HPDE6-E6E7 (cell line): ENCODE results near the gene PLXND1.

Source experiments
- DNase-seq: peaks from one replicate; pipeline ENCODE4 v3.0.0; 2011; ENCODE audit warnings: missing footprints; ENCODE audit errors: extremely low spot score

PLXND1 gene

DNA sequence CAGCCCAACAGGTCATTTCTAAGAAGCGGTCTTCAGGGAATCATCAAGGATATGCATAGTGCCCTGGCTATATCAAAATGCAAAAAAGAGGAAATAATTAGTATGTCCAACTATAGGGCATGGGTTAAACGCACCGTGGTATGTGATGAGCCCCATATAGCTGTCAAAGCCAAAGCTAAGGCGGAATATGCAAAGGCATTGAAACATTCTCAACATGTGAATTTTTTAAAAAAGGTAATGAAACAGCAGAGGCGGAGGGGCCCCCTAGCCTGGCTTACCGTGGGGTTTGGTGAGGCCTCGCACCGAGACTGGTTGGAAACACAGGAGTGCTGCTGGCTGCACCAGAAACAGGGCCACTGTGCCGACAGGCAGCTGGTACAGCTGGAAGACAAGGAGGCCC, 23.2 kb downstream of the PLXND1 start:
- DNase-seq, result no peak

DNA sequence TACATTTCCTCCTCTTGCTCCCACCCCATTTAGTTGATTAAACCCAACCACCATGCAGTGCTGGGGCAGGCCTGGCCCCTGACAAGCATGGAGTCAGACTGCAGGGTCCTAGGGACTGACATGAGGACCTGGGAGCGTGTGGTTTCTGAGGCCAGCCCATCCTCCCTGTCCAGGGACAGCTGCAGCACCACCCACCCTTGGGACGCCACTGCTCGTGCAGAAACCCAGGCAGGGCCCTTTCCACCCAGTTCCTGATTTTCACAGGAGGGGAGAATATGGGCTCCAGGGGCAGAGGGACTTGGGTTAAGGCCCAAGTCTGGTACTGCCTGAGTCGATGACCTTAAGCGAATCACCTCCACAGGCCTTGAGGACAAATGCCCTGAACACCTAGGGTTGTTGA, 23.7 kb downstream of the PLXND1 start:
- DNase-seq, result no peak

DNA sequence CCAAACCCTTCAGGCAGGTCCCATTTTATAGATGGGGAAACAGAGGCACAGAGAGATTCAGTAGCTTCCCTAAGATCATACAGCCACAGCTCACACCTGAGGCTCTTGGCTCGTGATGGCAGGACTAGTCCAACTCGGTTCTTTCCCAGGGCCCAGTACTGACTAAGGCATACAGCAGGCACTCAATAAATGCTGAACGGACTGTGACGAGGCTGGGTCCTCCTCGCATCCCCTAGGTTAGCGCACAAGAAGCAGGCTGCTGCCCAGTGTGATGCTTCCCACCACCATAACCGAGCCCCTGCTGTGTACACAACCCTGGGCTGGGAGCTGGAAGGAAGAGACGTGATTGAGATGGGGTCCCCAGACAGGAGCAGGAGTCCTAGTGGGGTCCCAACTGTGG, 24.9 kb downstream of the PLXND1 start:
- no peak for DNase-seq

DNA sequence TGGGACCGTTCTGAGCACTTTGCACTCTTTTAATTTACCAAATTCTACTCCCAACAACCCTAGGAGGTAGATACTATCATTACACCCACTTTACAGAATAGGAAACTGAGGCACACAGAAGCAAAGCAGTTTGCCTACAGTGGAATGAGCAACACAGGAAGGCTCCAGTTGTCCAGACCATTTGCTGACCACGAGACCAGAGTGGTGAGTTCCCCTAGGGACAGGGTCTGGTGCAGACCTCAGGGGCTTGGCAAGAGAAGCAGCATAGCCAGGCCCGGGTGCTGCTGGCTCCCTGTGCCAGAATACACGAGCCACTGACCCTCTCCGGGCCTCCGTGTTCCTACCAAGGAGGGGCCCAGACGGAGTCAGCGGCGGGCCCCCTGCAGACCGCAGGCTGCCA, 26.5 kb downstream of the PLXND1 start:
- no peak for DNase-seq

DNA sequence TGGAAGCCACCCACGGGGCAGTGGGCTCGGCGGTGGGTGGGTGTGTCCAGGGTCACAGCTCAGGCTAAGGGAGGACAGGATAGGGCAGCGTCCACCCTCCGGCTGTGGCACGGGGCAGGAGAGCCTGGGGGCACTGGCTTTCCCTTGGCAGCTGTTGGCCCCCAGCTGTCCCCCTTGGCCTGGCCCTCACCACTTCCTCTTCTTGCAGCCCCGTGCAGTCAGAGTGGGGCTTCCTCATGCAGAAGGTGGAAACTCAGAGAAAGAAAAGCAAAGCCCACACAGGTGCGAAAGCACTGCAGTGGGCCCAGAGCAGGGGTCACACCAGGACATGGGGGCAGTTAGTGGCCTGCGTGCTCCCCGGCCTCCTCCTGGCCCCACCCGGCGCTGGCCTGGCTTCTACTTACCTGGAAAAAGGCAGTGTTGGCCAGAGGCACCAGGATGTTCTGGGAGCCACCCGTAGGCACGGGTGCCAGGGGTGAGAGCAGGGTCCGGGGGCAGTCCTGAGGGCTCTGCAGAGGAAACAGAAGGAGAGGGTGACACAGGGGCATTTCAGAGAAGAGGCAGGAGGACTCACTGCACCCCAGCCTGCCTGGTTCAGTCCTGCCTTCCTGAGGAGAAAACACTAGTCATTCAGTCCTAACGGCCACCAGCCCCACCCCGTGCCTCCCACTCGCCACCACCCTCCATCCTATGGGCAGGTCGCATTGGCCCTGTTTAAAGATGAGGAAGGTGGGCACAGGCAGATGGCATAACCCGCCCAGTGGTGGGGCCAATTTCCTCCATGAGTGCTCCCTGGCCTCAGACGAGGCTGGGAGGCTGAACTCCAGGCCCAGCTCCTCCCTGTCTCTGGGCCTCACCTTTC, 28.3 kb downstream of the PLXND1 start:
- DNase-seq, result no peak

DNA sequence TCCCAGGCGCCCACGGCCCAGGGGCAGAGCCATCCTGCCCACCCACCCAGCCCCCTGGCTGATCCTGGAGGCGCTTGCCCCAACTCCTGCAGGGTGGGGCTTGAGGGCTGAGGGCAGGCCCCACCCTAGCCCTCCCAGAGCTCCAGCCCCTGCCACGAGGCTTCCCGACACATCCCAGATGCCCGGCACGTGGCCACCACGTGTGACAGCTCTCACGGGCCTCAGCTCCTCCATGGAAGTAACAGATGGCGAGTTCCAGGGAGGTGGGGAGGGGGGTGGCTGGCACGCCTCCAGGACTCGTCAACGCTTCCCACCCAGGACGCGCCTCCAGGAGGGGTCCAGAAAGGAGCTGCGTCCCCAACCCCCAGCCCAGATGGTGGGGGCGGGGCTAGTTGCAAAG, 29.1 kb downstream of the PLXND1 start:
- DNase-seq, result no peak

DNA sequence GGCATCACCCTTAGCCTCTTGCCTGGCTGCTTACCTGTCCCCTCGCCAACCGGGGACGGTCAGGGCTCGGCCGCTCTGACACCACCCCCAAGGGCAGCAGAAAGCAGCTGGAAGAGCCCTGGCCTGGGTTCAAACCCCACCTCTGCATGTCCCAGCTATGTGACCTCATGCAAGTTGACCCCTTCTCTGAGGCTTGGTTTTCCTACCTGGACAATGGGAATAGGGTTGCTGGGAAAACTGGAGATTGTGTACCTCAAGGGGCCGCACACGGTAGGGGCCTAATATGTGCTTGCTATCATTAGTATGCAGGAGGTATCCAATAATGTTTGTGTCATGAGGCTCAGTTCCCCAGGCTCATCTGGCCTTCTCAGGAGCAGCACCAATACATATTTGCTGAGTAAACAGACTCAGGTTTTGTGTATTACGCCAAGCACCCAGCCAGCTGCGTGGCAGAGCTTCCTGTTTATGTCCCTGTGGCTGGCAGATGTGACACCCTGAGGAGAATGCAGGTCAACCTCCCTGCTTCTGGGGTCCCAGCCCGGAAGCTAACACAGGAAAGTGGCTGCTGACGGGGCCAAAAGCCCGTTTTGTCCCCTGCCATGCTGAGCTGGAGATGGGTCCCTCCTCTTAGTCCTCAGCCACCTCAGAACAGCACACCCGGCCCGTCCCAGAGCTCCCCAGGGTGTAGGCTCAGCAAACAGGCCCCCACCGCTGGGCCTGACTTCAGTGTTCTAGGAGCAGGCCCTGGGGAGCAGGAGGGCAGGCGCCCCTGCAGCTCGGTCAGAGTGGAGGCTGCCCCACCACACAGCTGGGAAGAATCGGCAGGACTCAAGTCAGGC, 29.7 kb downstream of the PLXND1 start:
- DNase-seq, result no peak

DNA sequence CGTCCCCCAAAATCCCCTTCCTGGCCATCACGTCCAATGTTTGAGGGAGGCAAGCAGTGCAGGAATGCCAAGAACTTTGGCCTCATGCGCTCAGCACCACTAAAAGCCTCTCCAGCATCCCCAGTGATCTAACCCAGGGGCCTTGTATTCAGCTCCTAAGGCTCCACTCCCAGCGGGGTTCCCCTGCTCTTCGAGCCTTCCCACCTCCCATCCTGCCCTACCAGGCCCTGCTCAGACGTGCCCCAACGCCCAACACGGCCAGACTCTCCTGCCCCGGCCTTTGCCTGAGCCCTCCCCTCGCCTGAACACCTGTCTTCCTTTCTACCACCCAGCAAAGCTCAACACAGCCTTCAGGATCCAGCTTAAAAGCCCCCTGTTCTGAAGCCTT, 30.5 kb downstream of the PLXND1 start:
- DNase-seq, result no peak

DNA sequence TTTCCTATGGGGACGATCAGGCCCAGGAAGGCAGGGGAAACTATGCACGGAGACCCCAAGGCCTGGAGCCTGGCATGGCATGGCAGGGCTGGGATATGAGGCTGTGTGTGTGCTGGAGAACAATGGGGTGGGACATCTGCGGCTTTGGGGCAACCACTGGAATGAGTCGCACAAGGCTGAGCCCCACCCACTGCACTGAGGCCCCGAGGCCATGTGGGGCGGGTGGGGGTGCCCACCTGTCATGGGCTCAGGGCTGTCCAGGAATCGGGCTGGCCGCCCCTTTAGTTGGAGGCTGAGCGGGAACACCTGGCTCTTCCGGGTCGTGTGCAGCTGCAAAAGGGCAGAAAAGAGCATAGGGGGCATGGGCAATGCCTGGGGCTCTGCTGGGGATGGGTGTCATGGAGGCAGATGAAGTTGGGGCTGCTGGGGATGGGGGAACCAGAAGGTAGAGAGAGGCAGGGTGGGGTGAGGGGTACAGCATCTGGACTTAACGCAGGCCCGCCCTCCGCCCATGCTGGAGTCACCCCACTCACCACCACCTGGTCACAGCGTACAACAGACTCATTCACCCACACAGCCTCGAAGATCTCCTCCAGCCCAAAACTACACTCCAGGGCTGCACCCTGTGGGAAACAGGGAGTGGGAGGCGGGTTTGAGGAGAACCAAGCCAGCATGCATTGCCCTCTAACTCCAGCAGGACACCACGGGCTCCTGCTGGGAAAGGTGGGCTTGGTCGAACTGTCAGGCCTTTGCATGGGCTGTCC, 31.1 kb downstream of the PLXND1 start:
- no peak for DNase-seq

DNA sequence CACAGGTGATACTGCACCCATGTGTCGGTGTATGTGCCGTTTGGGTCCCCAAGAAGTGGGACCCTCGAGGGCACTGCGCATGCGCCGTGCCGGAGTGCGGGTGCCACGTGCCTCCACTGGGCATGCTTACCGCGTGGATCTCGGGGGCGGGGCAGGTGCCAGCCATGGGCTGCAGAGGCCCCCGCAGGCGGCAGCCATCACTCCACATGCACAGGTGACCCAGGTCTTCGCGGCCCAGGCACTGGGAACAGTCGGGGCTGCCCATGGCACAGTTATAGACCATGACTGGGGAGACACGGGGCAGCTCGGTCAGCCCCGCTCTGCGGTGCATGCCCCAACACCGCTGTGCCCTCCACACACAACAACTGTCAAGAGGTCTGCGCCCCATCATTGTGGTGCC, 32.3 kb downstream of the PLXND1 start:
- DNase-seq, result no peak

DNA sequence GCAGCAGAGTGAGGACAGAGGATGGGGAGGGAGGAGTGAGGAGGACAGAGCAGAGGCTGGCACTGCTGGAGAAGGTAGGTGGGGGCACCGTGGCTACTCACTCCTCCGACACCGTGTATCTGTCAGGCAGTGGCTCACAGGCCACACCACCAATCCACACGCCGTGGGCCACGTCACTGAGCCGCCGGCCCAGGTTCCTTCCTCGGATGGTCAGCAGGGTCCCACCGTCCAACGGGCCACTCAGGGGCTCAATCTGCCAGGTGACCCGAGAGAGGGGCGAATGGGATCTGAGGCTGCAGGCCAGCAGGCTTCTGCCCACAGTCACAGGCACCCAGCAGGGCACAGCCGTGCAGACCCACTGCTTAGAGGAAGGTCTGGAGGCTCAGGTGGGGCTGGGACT, 33.0 kb downstream of the PLXND1 start:
- DNase-seq, result no peak

DNA sequence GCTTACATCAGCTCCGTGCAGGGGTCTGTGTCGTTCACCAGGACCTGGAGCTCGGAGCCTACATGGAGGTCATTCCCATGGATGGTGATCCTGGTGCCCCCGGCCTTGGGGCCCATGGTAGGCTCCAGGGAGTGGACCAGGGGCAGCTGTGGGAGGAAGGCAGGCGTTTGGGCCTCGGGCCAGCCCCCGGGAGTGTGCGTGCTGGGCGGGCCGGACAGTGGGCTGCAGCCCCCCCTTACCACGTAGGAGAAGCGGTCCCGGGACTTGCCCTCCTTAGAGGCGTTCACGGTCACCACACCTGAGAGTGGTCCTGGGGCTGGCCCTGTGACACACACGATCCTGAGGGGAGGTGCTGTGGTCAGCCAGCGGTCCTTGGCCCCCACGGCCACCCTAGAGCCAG, 33.9 kb downstream of the PLXND1 start:
- DNase-seq, result no peak

DNA sequence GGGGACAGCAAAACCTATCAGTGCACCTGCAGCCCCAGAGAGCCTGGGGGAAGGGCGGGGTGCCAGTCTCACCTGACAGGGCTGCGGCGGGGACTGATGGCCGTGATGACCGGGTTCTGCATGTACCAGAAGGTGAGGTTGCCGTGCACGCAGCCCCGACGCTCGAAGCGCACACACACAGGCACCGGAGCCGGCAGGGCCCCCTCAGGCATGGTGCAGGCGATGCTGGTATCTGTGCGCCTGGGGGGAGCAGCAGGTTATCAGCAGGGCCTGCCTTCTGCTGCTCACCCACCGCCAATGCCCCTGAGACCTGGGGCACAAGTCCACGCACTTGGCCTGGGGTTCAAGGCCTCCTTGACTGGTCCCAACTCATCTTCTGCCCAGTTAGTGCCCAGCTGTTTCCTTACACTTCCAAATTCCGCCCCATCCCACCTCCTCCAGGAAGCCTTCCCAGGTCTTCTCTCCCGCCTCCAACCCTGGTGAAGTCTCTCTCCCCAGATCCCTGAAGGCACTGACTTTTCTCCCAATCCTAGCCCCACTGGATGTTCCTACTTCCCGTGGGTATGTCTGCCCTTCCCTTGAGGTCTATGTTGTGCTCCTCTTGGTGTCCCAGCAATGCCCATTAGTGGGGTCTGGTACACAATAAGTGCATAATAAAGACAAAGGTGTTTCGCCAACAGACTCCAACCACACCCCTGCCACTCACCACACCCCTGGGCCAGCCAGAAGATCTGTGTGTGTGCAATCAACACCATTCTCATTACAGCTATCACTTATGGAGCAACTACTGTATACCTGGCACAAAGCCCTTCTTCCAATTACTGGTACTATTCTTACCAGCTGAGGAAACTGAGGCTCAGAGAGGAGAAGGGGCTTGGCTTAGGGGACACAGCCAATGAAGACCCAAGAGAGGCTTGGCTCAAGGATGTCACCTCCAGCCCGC, 34.6 kb downstream of the PLXND1 start:
- DNase-seq, result no peak

DNA sequence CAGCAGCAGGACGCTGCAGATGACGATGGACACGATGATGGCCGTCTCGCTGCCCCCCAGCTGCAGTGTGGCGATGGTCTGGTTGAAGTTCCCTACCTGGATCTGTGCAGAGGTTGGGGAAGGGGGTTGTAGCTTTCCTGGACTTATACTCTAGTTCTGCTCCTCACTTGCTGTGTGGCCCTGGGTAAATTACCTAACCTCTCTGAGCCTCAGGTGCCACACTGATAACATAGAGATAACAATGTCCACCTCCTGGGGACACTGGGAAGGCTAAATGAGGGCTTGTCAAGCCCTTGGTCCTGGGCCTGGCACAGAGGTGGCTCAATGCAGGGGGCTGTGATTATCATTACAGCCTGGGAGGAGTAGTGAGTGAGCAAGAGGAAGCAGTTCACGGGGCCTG, 36.6 kb downstream of the PLXND1 start:
- DNase-seq, result no peak

DNA sequence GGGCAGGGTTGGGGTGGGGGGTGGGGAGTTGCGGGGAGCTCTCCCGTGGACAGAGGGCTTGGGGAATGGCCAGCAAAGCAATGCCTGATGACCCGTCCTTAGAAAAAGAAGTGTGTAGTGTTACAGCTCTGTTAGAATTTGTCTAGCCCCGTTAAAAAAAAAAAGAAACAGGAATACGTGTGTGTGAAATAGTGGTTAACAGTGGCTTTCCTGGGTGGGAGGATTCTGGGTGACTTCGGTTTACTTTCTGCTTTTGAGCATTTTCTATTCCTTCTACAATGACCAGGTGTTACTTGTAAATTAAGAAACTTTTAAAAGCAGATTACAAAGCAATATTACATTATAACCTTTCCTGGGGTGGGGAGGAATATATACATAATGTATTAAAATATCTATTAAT, 38.5 kb downstream of the PLXND1 start:
- DNase-seq, result no peak

DNA sequence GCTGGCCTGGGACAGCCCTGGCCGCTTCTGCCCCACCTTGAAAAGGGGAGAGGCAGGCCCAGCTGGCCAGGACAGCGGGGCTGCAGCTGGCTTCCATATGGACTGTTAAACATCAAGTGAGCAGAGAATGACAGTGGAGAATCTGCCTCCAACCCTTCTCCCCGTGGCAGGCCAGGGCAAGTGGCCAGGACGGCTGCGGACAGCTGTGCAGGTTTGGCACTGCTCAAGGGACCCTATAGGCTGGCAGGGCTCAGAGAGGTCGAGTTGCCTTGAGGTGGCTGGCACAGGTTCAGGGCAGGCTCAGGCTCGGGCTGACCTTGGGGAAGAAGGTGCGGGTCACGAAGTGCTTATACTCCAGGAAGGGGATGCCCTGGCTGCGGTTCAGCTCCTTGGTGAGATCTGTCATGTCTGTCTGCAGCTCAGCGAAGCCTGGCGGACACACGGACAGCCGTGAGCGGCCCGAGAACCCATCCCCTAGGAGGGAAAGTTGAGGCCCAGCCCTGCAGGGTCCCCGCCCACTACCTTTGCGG, 39.2 kb downstream of the PLXND1 start:
- DNase-seq, result no peak

DNA sequence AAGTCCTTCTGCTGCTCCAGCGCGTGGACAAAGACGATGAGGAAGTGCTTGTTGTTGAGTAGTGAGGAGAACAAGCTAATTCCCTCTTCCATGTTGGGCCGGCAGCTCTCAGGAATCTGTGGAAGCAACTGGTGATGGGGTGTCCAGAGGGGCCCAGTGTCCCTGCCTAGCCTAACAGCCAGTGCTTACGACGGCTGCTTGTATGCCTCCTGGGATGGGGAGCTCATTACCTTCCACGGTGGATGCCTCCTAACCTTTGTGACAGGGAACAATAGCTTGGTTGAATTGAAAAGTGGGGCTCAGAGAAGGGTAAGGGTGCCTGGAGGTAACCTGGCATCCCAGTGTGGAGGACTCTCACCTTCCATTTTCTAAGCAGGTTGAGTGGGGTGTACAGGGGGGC, 40.6 kb downstream of the PLXND1 start:
- DNase-seq, result no peak

DNA sequence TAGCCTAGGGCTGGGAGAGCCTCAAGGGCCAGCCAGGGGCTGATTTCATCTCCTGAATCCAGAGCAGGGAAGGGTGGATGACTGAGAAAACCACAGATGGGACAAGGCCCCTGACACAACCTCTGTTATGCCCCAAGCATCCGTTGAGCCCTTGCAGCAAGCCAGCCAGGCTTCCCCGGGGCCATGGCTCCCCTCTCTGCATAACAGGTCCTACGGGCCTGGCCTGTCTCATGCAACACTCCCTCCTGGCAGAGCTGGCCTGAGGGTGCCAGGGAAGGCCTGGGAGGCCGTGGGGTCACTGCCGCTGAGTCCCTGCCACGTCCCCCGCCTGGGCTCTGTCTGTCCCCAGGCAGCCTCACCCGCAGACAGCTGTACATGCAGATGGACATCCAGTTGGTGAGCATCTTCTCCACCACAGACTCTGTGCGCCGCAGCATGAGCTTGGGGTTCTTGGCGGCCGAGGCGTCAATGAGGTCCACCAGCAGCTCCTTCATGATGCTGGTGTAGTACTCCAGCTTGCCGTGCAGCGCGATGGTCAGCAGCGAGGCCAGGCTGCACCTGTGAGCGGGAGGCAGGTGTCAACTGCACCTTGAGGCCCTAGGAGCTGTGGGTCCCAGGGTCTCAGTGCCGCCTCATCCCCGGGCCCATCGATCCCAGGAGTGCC, 41.4 kb downstream of the PLXND1 start:
- no peak for DNase-seq

DNA sequence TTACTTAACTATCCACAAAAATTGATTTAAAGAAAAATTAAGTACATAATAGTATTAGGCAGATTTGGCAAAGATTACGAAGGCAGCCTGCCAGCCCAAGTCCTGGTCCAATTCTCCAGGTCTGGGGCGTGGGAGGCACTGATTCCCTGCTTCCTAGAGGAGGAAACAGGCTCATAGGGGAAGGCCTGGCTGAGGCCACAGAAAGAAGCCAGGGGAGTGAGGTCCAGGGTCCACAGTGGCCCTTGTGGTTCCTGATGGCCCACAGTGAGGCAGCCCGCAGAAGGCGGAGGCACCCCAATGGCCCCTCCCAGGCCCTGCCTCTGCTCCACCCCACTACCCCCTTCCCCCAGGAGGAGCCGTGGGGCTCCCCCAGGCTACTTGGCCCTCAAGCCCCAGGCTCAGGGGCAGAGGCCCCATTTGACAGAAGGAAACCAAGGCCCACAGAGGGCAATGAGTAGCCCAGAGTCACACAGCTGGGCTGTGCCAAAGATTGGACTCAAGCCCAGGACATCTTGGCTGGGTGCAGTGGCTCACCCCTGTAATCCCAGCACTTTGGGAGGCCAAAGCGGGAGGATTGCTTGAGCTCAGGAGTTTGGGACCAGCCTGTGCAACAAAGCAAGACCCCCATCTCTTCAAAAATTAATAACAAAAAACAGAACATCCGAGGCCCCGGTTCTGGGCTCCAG, 42.5 kb downstream of the PLXND1 start:
- no peak for DNase-seq

DNA sequence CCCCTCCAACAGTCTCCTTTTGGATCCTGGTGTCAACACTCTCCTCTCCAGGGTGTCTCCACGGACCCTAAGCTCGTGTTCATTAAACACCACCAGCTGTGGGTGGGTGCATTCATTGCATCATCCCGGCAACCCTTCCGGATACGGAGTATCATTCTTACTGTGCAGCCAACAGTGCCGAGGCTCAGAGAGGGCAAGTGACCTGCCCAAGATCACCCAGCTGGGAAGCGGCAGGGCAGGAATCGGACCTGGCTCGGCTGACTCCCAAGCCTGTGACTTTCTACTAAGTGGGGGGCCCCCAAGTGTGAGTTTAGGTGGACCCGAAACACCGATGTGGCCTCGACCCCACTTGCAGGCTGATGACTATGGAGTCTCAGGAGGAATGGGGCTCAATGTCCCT, 43.1 kb downstream of the PLXND1 start:
- DNase-seq, result no peak
